Measurements from ENCODE around the gene GLS2.
A peak's percentile ranks its signal among the peaks of the same experiment; 100 is the strongest.
"Not testable (repeated sequence)": the region's sequence is repeated elsewhere in the genome, so short reads cannot be mapped to it uniquely, and the experiment has no call there.

GLS2 gene

GRCh38 chr12:56488041-56488955 is at the start of gene GLS2:
TSS of gene GLS2 (minus strand) at chr12:56488161. CDS start at chr12:56488118, 43 bp downstream.
- peak; percentile 75 for DNase-seq

DNA sequence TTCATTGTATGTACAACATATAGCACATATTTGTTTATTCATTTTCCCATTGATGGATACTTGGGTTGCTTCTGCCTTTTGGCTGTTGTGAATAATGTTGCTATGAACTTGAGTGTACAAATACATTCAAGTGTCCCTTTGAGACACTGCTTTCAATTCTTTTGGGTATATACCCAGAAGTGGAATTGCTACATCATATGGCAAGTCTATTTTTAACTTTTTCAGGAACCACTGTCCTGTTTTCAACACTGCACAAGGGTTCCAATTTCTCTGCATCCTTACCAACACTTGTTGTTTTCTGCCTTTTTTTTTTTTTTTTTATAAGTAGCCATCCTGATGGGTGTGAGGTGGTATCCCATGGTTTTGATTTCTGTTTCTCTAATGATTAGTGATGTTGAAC is 49.6 kb upstream of the GLS2 start:
- no peak for DNase-seq

GRCh38 chr12:56530390-56531055 is 42.6 kb upstream of the GLS2 start:
- no peak for DNase-seq

GRCh38 chr12:56529656-56530055 is 41.7 kb upstream of the GLS2 start:
- DNase-seq = no peak

DNA sequence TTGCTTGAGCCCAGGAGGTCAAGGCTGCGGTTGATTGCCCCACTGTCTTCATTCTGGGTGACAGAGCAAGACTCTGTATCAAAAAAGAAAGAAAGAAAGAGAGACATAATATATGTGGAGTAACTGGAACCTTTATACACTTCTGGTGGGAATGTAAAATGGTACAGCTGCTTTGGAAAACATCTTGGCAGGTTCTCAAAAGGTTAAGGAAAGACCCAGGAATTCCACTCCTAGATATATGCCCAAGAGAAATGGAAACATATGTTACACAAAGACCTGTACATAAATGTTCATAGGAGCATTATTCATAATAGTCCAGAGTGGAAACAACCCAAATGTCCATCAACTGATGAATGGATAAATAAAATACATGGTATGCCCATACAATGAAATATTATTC is 40.9 kb upstream of the GLS2 start:
- DNase-seq = no peak

DNA sequence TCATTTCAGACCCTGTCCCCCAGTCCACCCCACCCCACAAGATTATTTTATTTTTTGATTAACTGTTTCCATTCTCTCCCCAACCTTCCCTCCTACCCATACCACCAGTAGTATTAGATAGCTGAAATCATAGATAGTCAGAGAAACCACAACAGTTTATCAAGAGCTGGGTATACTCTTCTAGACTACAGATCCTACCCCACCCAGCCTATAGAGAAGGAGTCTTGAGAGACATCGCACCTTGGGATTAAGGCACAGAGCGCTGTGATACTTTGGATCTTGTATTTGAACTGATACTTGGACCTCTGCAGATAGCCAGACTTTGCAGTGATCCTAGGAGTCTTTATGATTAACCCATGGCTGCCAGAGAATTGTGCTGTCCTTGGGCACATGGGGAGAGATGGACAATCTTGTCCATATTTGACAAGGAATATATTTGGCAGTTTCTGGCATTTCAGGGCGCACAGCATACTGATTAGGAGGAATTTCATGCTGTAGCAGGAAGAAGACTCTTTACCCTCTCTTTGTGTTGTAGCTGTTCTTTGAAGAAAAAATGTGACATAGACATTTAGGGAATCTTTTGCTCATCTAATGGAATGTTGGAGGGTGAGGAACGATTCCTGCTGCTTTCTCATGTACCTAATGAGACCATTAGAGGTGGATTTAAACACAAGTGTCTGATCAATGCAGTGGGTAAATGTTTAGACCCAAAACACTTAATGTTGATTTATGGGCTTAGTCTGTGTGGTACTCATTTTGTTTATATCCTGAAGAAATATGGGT is 34.6 kb upstream of the GLS2 start:
- no peak for DNase-seq

DNA sequence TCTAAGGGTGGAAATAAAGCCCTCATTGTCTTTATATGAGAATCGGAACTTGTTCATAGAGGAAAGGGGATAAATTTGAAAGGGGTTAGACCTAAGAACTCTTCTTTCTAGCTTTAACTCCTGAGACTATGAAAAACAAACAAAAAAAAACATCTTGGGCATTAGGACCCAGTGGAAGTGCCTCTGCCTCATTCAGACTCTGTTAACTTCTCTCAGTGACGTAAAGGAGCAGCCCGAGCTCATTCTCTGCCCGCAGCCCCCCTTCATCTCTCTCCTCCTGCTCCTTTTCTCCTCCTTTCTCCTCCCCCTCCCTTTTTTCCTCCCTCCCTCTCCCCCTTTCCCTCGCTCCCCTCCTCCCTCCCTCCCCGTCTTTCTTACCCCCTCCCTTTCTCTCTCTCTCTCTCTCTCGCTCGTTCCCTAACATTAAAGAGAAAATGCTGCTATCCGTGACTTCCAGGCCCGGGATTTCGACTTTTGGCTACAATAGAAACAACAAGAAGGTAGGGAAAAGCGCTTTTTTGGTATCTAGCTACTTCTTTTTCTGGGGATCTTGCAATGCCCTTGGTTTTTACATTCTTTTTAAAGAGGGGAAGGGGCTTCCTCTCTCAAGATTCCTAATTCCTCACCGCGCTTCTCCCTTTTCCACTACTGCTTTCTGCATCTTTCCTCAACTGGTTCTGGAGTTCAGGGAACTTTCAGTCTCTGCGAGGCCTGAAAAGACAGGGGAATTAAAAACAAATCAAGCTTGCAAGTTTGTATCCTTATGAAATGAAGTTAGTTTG is 33.8 kb upstream of the GLS2 start, which contains the start of gene RBMS2:
Gene RBMS2, plus strand, starts transcription at position 231 of the 782 bp plus-strand sequence. Its CDS starts 204 bp downstream, at position 435.
- peak; percentile 31 to 34 for DNase-seq

DNA sequence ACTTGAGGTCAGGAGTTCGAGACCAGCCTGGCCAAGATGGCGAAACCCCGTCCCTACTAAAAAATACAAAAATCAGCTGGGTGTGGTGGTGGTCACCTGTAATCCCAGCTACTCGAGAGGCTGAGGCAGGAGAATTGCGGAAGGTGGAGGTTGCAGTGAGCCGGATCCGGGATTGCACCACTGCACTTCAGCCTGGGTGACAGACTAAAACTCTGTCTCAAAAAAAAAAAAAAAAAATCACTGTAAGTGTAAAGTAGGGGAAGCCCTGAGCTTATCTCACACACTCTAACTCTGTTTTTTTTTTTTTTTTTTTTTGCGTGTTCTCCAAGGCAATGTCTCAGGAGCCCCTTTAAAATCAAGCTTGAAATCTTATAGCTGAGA is 33.2 kb upstream of the GLS2 start:
- no peak for DNase-seq

- no peak for DNase-seq
These were observed 32.5 kb upstream of the GLS2 start for GRCh38 chr12:56520506-56520905.

- no peak for DNase-seq
These were observed 32.1 kb upstream of the GLS2 start for GRCh38 chr12:56520048-56520447.

DNA sequence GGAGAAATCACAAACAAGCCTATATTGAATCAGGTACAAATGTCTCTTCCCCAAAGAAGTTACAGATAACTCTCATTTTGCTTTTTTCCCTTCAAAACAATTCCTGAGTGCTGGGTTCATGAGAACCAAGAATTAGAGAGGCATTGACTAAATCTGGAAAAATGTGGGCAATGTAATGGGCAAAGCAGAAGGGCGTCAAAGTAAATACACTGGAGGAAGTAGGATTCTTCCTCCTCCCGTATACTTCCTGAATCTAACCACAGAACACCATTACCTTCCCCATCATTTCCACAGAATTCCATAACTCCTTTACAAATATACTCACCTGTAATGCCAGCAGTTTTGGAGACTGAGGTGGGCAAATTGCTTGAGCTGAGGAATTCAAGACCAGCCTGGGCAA is 30.6 kb upstream of the GLS2 start:
- no peak for DNase-seq

GRCh38 chr12:56517854-56518253 is 29.9 kb upstream of the GLS2 start:
- no peak for DNase-seq

DNA sequence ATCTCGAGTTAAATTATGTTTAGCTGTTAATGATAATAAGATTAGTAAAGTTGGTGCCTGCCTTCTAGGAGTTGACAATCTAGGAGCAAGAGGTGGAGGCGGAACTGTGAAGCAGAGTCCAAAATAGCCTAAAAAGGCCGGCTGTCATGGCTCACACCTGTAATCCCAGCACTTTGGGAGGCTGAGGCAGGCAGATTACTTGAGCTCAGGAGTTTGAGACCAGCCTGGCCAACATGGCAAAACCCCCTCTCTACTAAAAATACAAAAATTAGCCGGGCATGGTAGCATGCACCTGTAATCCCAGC is 26.0 kb upstream of the GLS2 start:
- not testable (repeated sequence) for DNase-seq

DNA sequence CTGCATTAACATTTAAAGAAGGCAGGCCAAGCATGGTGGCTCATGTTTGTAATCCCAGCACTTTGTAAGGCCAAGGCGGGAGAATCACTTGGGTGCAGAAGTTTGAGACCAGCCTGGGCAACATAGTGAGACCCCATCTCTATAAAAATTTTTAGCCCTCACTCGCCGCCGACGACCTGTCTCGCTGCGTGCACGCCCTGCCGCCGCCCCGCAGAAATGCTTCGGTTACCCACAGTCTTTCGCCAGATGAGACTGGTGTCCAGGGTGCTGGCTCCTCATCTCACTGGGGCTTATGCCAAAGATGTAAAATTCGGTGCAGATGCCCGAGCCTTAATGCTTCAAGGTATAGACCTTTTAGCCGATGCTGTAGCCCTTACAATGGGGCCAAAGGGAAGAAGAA is 22.8 kb upstream of the GLS2 start:
- DNase-seq = no peak

DNA sequence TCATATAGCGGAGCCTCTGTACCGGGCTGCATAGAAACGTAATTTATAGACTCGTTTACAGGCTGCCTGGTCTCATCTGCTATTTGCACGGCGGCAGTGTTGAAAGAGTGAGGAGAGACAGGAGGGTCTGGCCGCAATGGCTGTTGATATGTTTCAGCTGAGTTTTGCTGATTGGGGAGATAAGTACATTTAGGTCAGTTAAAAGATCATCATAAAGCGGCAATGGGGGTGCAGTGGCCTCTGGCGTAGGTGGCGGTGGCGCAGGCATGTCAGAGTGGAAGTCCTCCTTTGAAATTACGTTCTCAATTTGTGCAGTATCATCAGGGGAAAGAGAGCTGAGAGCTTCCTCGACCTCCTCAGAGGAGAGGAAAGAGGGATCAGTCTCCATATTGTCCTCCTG is 11.9 kb upstream of the GLS2 start:
- DNase-seq = not testable (repeated sequence)

- DNase-seq = not testable (repeated sequence)
These were observed 11.5 kb upstream of the GLS2 start for GRCh38 chr12:56499452-56499851.

DNA sequence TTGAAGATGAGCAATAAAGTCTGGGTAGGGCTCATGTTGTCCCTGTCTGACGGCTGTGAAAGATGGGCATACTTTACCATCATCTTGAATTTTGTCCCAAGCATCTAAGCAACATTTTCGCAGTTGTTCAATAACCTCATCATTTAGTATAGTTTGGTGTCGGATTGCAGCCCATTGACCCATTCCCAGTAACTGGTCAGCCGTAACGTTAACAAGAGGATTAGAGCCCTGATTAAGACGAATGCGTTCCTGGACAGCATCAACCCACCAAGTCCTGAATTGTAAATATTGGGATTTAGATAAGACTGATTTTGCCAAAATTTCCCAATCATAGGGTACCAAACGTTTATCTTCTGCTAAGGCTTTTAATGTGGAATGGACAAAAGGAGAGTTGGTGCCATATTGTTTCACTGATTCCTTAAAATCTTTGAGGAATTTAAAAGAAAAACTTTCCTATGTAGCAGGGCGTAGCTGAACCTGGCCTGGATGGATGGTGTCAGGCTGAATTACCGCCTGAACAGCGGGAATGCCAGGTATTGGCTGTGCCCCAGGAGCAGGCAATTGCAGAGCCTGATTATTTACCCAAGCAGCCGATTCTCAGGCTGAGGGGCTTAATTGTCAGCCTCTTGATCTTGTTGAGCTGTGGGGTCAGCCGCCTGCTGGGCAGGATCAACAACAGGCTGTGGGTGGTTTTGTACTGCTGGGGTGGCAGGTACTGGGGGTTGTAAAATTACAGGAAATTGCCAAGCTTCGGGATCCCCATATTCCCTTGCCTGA is 10.4 kb upstream of the GLS2 start:
- not testable (repeated sequence) for DNase-seq

GRCh38 chr12:56496704-56497103 is 8.7 kb upstream of the GLS2 start:
- peak; percentile 35 to 65 for DNase-seq

GRCh38 chr12:56494481-56494880 is 6.5 kb upstream of the GLS2 start:
- not testable (repeated sequence) for DNase-seq

DNA sequence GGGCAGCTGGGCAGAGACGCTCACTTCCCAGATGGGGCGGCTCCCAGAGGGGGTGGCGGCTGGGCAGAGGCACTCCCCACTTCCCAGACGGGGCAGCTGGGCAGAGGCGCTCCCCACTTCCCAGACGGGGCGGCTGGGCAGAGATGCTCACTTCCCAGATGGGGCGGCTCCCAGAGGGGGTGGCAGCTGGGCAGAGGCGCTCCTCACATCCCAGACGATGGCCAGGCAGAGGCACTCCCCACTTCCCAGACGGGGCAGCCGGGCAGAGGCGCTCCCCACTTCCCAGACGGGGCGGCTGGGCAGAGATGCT is 6.1 kb upstream of the GLS2 start:
- not testable (repeated sequence) for DNase-seq

- DNase-seq = not testable (repeated sequence)
These were observed 5.6 kb upstream of the GLS2 start for GRCh38 chr12:56493409-56494105.
